HEK293 (cell line): Measurements from ENCODE around the gene RUNX1.

ENCODE experiments used
- CTCF ChIA-PET: fragments of 350-600 bp; formaldehyde crosslinking; extraction: SDS; loops from one replicate; lab custom pipeline; 2021; ENCODE audit warnings: antibody characterized with exemption; lab: Yijun Ruan, JAX
- POLR2A ChIA-PET: fragments of 300-600 bp; formaldehyde crosslinking; extraction: SDS; loops from one replicate; lab custom pipeline; 2020; ENCODE audit warnings: antibody characterized with exemption, inconsistent platforms; lab: Yijun Ruan, JAX
- H3K27ac ChIP-seq: fragments of 200-500 bp; sonication (Bioruptor generic); 2 replicates; pipeline ENCODE4 v1.5.1; 2014; ENCODE audit warnings: low read depth, low read length, control low read depth, inconsistent platforms; ENCODE audit errors: extremely low read depth
- H3K36me3 ChIP-seq, 2 experiments: fragments of 200-500 bp in 1 of 2; sonication (Bioruptor generic) in 1 of 2; 1 replicate in 1 of 2; 2 replicates in 1 of 2; pipeline ENCODE4 v1.5.1; 2014 to 2017; ENCODE audit warnings: inconsistent platforms in 2 of 2, low read length in 2 of 2; ENCODE audit not compliant: control insufficient read depth in 2 of 2, insufficient read depth in 1 of 2
- H3K4me1 ChIP-seq: fragments of 200-500 bp; sonication (Bioruptor generic); 2 replicates; pipeline ENCODE4 v1.5.1; 2014; ENCODE audit warnings: mild to moderate bottlenecking, low read length, inconsistent platforms; ENCODE audit not compliant: control insufficient read depth, insufficient read depth
- H3K4me3 ChIP-seq: 2 replicates; pipeline ENCODE4 v1.5.1; 2011; ENCODE audit warnings: low read depth, mild to moderate bottlenecking, control low read depth, low read length, moderate library complexity
- H3K9me3 ChIP-seq: fragments of 200-500 bp; sonication (Bioruptor generic); 2 replicates; pipeline ENCODE4 v1.5.1; 2014; ENCODE audit warnings: low read depth, low read length, inconsistent platforms; ENCODE audit not compliant: control insufficient read depth, insufficient read depth
- EGR2 ChIP-seq: fragments of 450-650 bp; formaldehyde crosslinking; IDR thresholded peaks from 2 replicates; pipeline ENCODE4 v1.5.1; 2016; ENCODE audit warnings: low read depth, missing biosample characterization, missing genetic modification characterization
- FEZF1 ChIP-seq: fragments of 450-650 bp; formaldehyde crosslinking; IDR thresholded peaks from 2 replicates; pipeline ENCODE4 v1.5.1; 2016; ENCODE audit warnings: missing biosample characterization, missing genetic modification characterization
- SP2 ChIP-seq: fragments of 450-650 bp; formaldehyde crosslinking; IDR thresholded peaks from 2 replicates; pipeline ENCODE4 v1.5.1; 2016; ENCODE audit warnings: missing biosample characterization, missing genetic modification characterization
- ZBTB20 ChIP-seq: fragments of 450-650 bp; formaldehyde crosslinking; IDR thresholded peaks from 2 replicates; pipeline ENCODE4 v1.5.1; 2016; ENCODE audit warnings: missing biosample characterization, missing genetic modification characterization
- ZBTB49 ChIP-seq: fragments of 450-650 bp; formaldehyde crosslinking; IDR thresholded peaks from 2 replicates; pipeline ENCODE4 v1.5.1; 2016; ENCODE audit warnings: missing biosample characterization, missing genetic modification characterization, low read depth
- ZBTB7A ChIP-seq: fragments of 450-650 bp; formaldehyde crosslinking; IDR thresholded peaks from 2 replicates; pipeline ENCODE4 v1.5.1; 2016; ENCODE audit warnings: low read depth, missing biosample characterization, missing genetic modification characterization
- ZNF214 ChIP-seq: fragments of 450-650 bp; formaldehyde crosslinking; IDR thresholded peaks from 2 replicates; pipeline ENCODE4 v1.5.1; 2017; ENCODE audit warnings: missing biosample characterization, mild to moderate bottlenecking, missing genetic modification characterization, borderline replicate concordance
- ZNF274 ChIP-seq, 2 experiments: fragments of 200-500 bp in 1 of 2; fragments of 450-650 bp in 1 of 2; sonication (Bioruptor generic) in 1 of 2; formaldehyde crosslinking in 1 of 2; IDR thresholded peaks; 2 replicates each; pipeline versions ENCODE4 v1.5.1 to v1.6.1; 2014 to 2016; ENCODE audit warnings: borderline replicate concordance in 1 of 2, inconsistent platforms in 1 of 2, low read length in 1 of 2, missing biosample characterization in 1 of 2, missing genetic modification characterization in 1 of 2
- ZNF280D ChIP-seq: fragments of 450-650 bp; formaldehyde crosslinking; IDR thresholded peaks from 2 replicates; pipeline ENCODE4 v1.5.1; 2016; ENCODE audit warnings: missing biosample characterization, missing genetic modification characterization
- ZNF350 ChIP-seq: fragments of 450-650 bp; formaldehyde crosslinking; IDR thresholded peaks from 2 replicates; pipeline ENCODE4 v1.5.0; 2017; ENCODE audit warnings: missing biosample characterization, mild to moderate bottlenecking, missing genetic modification characterization
- ZNF629 ChIP-seq: fragments of 450-650 bp; formaldehyde crosslinking; IDR thresholded peaks from 2 replicates; pipeline ENCODE4 v1.5.1; 2017; ENCODE audit warnings: missing biosample characterization, missing genetic modification characterization
- ZNF639 ChIP-seq: fragments of 450-650 bp; formaldehyde crosslinking; IDR thresholded peaks from 2 replicates; pipeline ENCODE4 v1.5.1; 2016; ENCODE audit warnings: missing biosample characterization, missing genetic modification characterization
- ZNF645 ChIP-seq: fragments of 450-650 bp; formaldehyde crosslinking; IDR thresholded peaks from 2 replicates; pipeline ENCODE4; 2016; ENCODE audit warnings: missing biosample characterization, missing genetic modification characterization
- ZNF654 ChIP-seq: fragments of 450-650 bp; formaldehyde crosslinking; IDR thresholded peaks from 2 replicates; pipeline ENCODE4 v1.5.1; 2016; ENCODE audit warnings: low read depth, missing biosample characterization, missing genetic modification characterization
- ZNF791 ChIP-seq: fragments of 450-650 bp; formaldehyde crosslinking; IDR thresholded peaks from 2 replicates; pipeline ENCODE4 v1.5.1; 2016; ENCODE audit warnings: missing biosample characterization, missing genetic modification characterization
- ZNF830 ChIP-seq: fragments of 450-650 bp; IDR thresholded peaks from 2 replicates; pipeline ENCODE4 v1.5.0; 2018; ENCODE audit warnings: missing biosample characterization, missing genetic modification characterization, low read depth, mild to moderate bottlenecking, moderate library complexity

RUNX1 gene

GRCh38 chr21:35081861-35082260 is 32.8 kb upstream of the RUNX1 start:
- ChIA-PET CTCF (interaction anchor here (0.5 kb wide), 1 partner anchor 972 kb away, joined by 4 read pairs; no protein-coding TSS in a partner anchor), POLR2A (no interaction called here)
- no peak overlapping the region for H3K27ac ChIP-seq
- no peaks in the 10 kb centered on the region for H3K9me3 ChIP-seq
- no peaks in the 10 kb centered on the region for H3K36me3 ChIP-seq
- no peak for TF ChIP-seq ZNF654
- TF ChIP-seq ZBTB20 (tag by site-specific recombination), result no peak
- no peak for TF ChIP-seq ZNF280D
- TF ChIP-seq, all 188 proteins: peak for 0
- H3K4me1 ChIP-seq, result no peaks in the 10 kb centered on the region
- H3K4me3 ChIP-seq, result no peak overlapping the region

GRCh38 chr21:35079181-35079580 is 30.1 kb upstream of the RUNX1 start:
- TF ChIP-seq ZNF639 (tag by site-specific recombination) (no peak), ZNF350 (no peak), ZNF274 (IDR thresholded peaks at IDR 0.05; ENCODE audit: low read length) (no peak), ZNF274 (tag by site-specific recombination; IDR thresholded peaks at IDR 0.05; ENCODE audit: borderline replicate concordance) (no peak), ZNF791 (tag by site-specific recombination) (no peak), FEZF1 (tag by site-specific recombination) (no peak), EGR2 (no peak), ZBTB49 (tag by site-specific recombination) (no peak), ZNF214 (tag by site-specific recombination) (no peak), ZNF629 (tag by site-specific recombination) (no peak), ZNF645 (tag by site-specific recombination) (no peak), ZBTB7A (tag by site-specific recombination) (no peak), SP2 (tag by site-specific recombination) (no peak), ZNF830 (tag by site-specific recombination) (no peak)
- Histone ChIP-seq H3K27ac (no peak overlapping the region), H3K36me3 (no peaks in the 10 kb centered on the region), H3K4me3 (no peak overlapping the region), H3K9me3 (no peaks in the 10 kb centered on the region), H3K4me1 (no peaks in the 10 kb centered on the region)
- ChIA-PET CTCF (interaction anchor here (0.7 kb wide), 1 partner anchor 11 kb away, joined by 3 read pairs; no protein-coding TSS in a partner anchor), POLR2A (no interaction called here)
